Measurements from ENCODE around the gene DHRSX. TPM values are rescaled to one million over a fixed set of nuclear protein-coding genes. Genes with fewer than 3 reads are reported as not detected.
A peak's percentile ranks its signal among the peaks of the same experiment; 100 is the strongest.
"Not testable (repeated sequence)": the region's sequence is repeated elsewhere in the genome, so short reads cannot be mapped to it uniquely, and the experiment has no call there.

Gene DHRSX
- total RNA-seq, 1 donor from 2014 or later: 9.9 TPM

GRCh38 chrX:2539586-2539985 lies 38.8 kb upstream of the DHRSX start:
- Histone ChIP-seq H3K4me3 (ENCODE audit: low read length in 3 of 3) (no peak overlapping the region), H3K27ac (ENCODE audit: low read depth, low read length) (no peak overlapping the region), H3K9ac (ENCODE audit: low read depth in 1 of 3, low read length in 3 of 3) (no peak overlapping the region), H3K36me3 (ENCODE audit: control insufficient read depth in 3 of 3, insufficient read depth in 3 of 3, low read length in 3 of 3) (no peaks in the 10 kb centered on the region), H3K4me1 (ENCODE audit: control insufficient read depth in 3 of 3, insufficient read depth in 3 of 3, low read length in 3 of 3) (no peaks in the 10 kb centered on the region), H3K27me3 (ENCODE audit: control insufficient read depth in 3 of 3, insufficient read depth in 3 of 3, low read length in 3 of 3) (peaks cover 2 to 7% (median 5%) of the 10 kb centered on the region in 3 donors), H3K9me3 (ENCODE audit: control insufficient read depth in 3 of 3, low read length in 3 of 3) (no peaks in the 10 kb centered on the region)

- Histone ChIP-seq H3K4me3 (ENCODE audit: low read length in 3 of 3) (no peak overlapping the region), H3K9ac (ENCODE audit: low read depth in 1 of 3, low read length in 3 of 3) (no peak overlapping the region), H3K27me3 (ENCODE audit: control insufficient read depth in 3 of 3, insufficient read depth in 3 of 3, low read length in 3 of 3) (peaks cover 2 to 7% (median 5%) of the 10 kb centered on the region in 3 donors), H3K4me1 (ENCODE audit: control insufficient read depth in 3 of 3, insufficient read depth in 3 of 3, low read length in 3 of 3) (no peaks in the 10 kb centered on the region), H3K36me3 (ENCODE audit: control insufficient read depth in 3 of 3, insufficient read depth in 3 of 3, low read length in 3 of 3) (no peaks in the 10 kb centered on the region), H3K27ac (ENCODE audit: low read depth, low read length) (no peak overlapping the region), H3K9me3 (ENCODE audit: control insufficient read depth in 3 of 3, low read length in 3 of 3) (no peaks in the 10 kb centered on the region)
These were observed 37.4 kb upstream of the DHRSX start for GRCh38 chrX:2538031-2538757.

- H3K4me3 ChIP-seq (ENCODE audit: low read length in 3 of 3): no peak overlapping the region
These were observed 36.2 kb upstream of the DHRSX start for GRCh38 chrX:2536974-2537373.

GRCh38 chrX:2536141-2536540 lies 35.4 kb upstream of the DHRSX start:
- H3K27me3 ChIP-seq (ENCODE audit: control insufficient read depth in 3 of 3, insufficient read depth in 3 of 3, low read length in 3 of 3): peaks cover 2 to 7% (median 5%) of the 10 kb centered on the region in 3 donors

More at GRCh38 chrX:2536974-2537373, 36.2 kb upstream of the DHRSX start:
- H3K9me3 ChIP-seq (ENCODE audit: control insufficient read depth in 3 of 3, low read length in 3 of 3): no peaks in the 10 kb centered on the region
- no peaks in the 10 kb centered on the region for H3K4me1 ChIP-seq (ENCODE audit: control insufficient read depth in 3 of 3, insufficient read depth in 3 of 3, low read length in 3 of 3)
- H3K9ac ChIP-seq (ENCODE audit: low read depth in 1 of 3, low read length in 3 of 3): no peak overlapping the region
- H3K27ac ChIP-seq (ENCODE audit: low read depth, low read length): no peak overlapping the region
- H3K36me3 ChIP-seq (ENCODE audit: control insufficient read depth in 3 of 3, insufficient read depth in 3 of 3, low read length in 3 of 3): no peaks in the 10 kb centered on the region
- peaks cover 2 to 7% (median 5%) of the 10 kb centered on the region in 3 donors for H3K27me3 ChIP-seq (ENCODE audit: control insufficient read depth in 3 of 3, insufficient read depth in 3 of 3, low read length in 3 of 3)

GRCh38 chrX:2534261-2535021 lies 33.7 kb upstream of the DHRSX start:
- not testable (repeated sequence) for H3K27ac ChIP-seq (ENCODE audit: low read depth, low read length)

More at GRCh38 chrX:2536141-2536540, 35.4 kb upstream of the DHRSX start:
- Histone ChIP-seq H3K36me3 (ENCODE audit: control insufficient read depth in 3 of 3, insufficient read depth in 3 of 3, low read length in 3 of 3) (no peaks in the 10 kb centered on the region), H3K27ac (ENCODE audit: low read depth, low read length) (no peak overlapping the region), H3K4me1 (ENCODE audit: control insufficient read depth in 3 of 3, insufficient read depth in 3 of 3, low read length in 3 of 3) (no peaks in the 10 kb centered on the region), H3K9me3 (ENCODE audit: control insufficient read depth in 3 of 3, low read length in 3 of 3) (no peaks in the 10 kb centered on the region), H3K9ac (ENCODE audit: low read depth in 1 of 3, low read length in 3 of 3) (no peak overlapping the region), H3K4me3 (ENCODE audit: low read length in 3 of 3) (no peak overlapping the region)

GRCh38 chrX:2533424-2533823 lies 32.6 kb upstream of the DHRSX start:
- no peaks in the 10 kb centered on the region for H3K9me3 ChIP-seq (ENCODE audit: control insufficient read depth in 3 of 3, low read length in 3 of 3)

More at GRCh38 chrX:2534261-2535021, 33.7 kb upstream of the DHRSX start:
- not testable (repeated sequence) for H3K9me3 ChIP-seq (ENCODE audit: control insufficient read depth in 3 of 3, low read length in 3 of 3); H3K9ac ChIP-seq (ENCODE audit: low read depth in 1 of 3, low read length in 3 of 3); H3K4me1 ChIP-seq (ENCODE audit: control insufficient read depth in 3 of 3, insufficient read depth in 3 of 3, low read length in 3 of 3); H3K36me3 ChIP-seq (ENCODE audit: control insufficient read depth in 3 of 3, insufficient read depth in 3 of 3, low read length in 3 of 3); H3K4me3 ChIP-seq (ENCODE audit: low read length in 3 of 3); H3K27me3 ChIP-seq (ENCODE audit: control insufficient read depth in 3 of 3, insufficient read depth in 3 of 3, low read length in 3 of 3)

GRCh38 chrX:2526390-2526789 lies 25.6 kb upstream of the DHRSX start:
- Histone ChIP-seq H3K4me1 (ENCODE audit: control insufficient read depth in 3 of 3, insufficient read depth in 3 of 3, low read length in 3 of 3) (no peaks in the 10 kb centered on the region), H3K4me3 (ENCODE audit: low read length in 3 of 3) (no peak overlapping the region), H3K9me3 (ENCODE audit: control insufficient read depth in 3 of 3, low read length in 3 of 3) (no peaks in the 10 kb centered on the region), H3K9ac (ENCODE audit: low read depth in 1 of 3, low read length in 3 of 3) (no peak overlapping the region), H3K27ac (ENCODE audit: low read depth, low read length) (no peak overlapping the region), H3K27me3 (ENCODE audit: control insufficient read depth in 3 of 3, insufficient read depth in 3 of 3, low read length in 3 of 3) (peaks cover 0 to 7% (median 3%) of the 10 kb centered on the region in 3 donors), H3K36me3 (ENCODE audit: control insufficient read depth in 3 of 3, insufficient read depth in 3 of 3, low read length in 3 of 3) (no peaks in the 10 kb centered on the region)

More at GRCh38 chrX:2533424-2533823, 32.6 kb upstream of the DHRSX start:
- Histone ChIP-seq H3K4me3 (ENCODE audit: low read length in 3 of 3) (no peak overlapping the region), H3K4me1 (ENCODE audit: control insufficient read depth in 3 of 3, insufficient read depth in 3 of 3, low read length in 3 of 3) (no peaks in the 10 kb centered on the region), H3K9ac (ENCODE audit: low read depth in 1 of 3, low read length in 3 of 3) (no peak overlapping the region), H3K27ac (ENCODE audit: low read depth, low read length) (no peak overlapping the region), H3K27me3 (ENCODE audit: control insufficient read depth in 3 of 3, insufficient read depth in 3 of 3, low read length in 3 of 3) (peaks cover 0 to 5% (median 3%) of the 10 kb centered on the region in 3 donors), H3K36me3 (ENCODE audit: control insufficient read depth in 3 of 3, insufficient read depth in 3 of 3, low read length in 3 of 3) (no peaks in the 10 kb centered on the region)

GRCh38 chrX:2523911-2524310 lies 23.1 kb upstream of the DHRSX start:
- no peak overlapping the region for H3K4me3 ChIP-seq (ENCODE audit: low read length in 3 of 3)
- peaks cover 0 to 7% (median 3%) of the 10 kb centered on the region in 3 donors for H3K27me3 ChIP-seq (ENCODE audit: control insufficient read depth in 3 of 3, insufficient read depth in 3 of 3, low read length in 3 of 3)
- H3K4me1 ChIP-seq (ENCODE audit: control insufficient read depth in 3 of 3, insufficient read depth in 3 of 3, low read length in 3 of 3): no peaks in the 10 kb centered on the region
- no peaks in the 10 kb centered on the region for H3K9me3 ChIP-seq (ENCODE audit: control insufficient read depth in 3 of 3, low read length in 3 of 3)
- no peak overlapping the region for H3K27ac ChIP-seq (ENCODE audit: low read depth, low read length)
- H3K9ac ChIP-seq (ENCODE audit: low read depth in 1 of 3, low read length in 3 of 3): no peak overlapping the region
- H3K36me3 ChIP-seq (ENCODE audit: control insufficient read depth in 3 of 3, insufficient read depth in 3 of 3, low read length in 3 of 3): no peaks in the 10 kb centered on the region

- Histone ChIP-seq H3K9ac (ENCODE audit: low read depth in 1 of 3, low read length in 3 of 3) (no peak overlapping the region), H3K27me3 (ENCODE audit: control insufficient read depth in 3 of 3, insufficient read depth in 3 of 3, low read length in 3 of 3) (peaks cover 0 to 7% (median 2%) of the 10 kb centered on the region in 3 donors), H3K36me3 (ENCODE audit: control insufficient read depth in 3 of 3, insufficient read depth in 3 of 3, low read length in 3 of 3) (no peaks in the 10 kb centered on the region), H3K9me3 (ENCODE audit: control insufficient read depth in 3 of 3, low read length in 3 of 3) (no peaks in the 10 kb centered on the region), H3K4me3 (ENCODE audit: low read length in 3 of 3) (no peak overlapping the region), H3K4me1 (ENCODE audit: control insufficient read depth in 3 of 3, insufficient read depth in 3 of 3, low read length in 3 of 3) (no peaks in the 10 kb centered on the region), H3K27ac (ENCODE audit: low read depth, low read length) (peak overlapping the region; percentile 50)
These were observed 21.2 kb upstream of the DHRSX start for GRCh38 chrX:2521927-2522386.

All from skeletal muscle tissue (tissue), 4 donors.